ENCODE data around the gene ZBTB40. TPM values are rescaled to one million over a fixed set of nuclear protein-coding genes. Genes with fewer than 3 reads are reported as not detected.

ZBTB40 gene
- total RNA-seq, 4 donors from 2014 or later: 5.9 to 14.3 (median 8.8) TPM

- H3K36me3 ChIP-seq: no peaks in the 10 kb centered on the region
- DNase-seq: no peak
- no peak overlapping the region for H3K4me3 ChIP-seq
- intact Hi-C loops (cut with DNase I): loop anchor here (10.0 kb wide), 1 partner anchor 299 kb away; no protein-coding TSS in a partner anchor
- no peaks in the 10 kb centered on the region for H3K9me3 ChIP-seq
- H3K27ac ChIP-seq: no peak overlapping the region
- TF ChIP-seq CTCF (IDR thresholded peaks at IDR 0.05) (no peak), POLR2A (IDR thresholded peaks at IDR 0.05) (no peak)
- peaks cover 0 to 14% (median 0%) of the 10 kb centered on the region in 3 donors for H3K4me1 ChIP-seq
- 0 to 27% methylated on average over 1 of the region's 1 CpG for WGBS, 2 donors
- H3K27me3 ChIP-seq: peaks cover 0 to 25% (median 0%) of the 10 kb centered on the region in 4 donors
Measured at GRCh38 chr1:22413799-22414198, 37.9 kb upstream of the ZBTB40 start.

GRCh38 chr1:22414244-22414751 lies 37.4 kb upstream of the ZBTB40 start:
- no peak for DNase-seq
- no peaks in the 10 kb centered on the region for H3K36me3 ChIP-seq
- intact Hi-C loops (cut with DNase I): loop anchor here (10.0 kb wide), 1 partner anchor 299 kb away; no protein-coding TSS in a partner anchor
- TF ChIP-seq POLR2A (IDR thresholded peaks at IDR 0.05) (no peak), CTCF (IDR thresholded peaks at IDR 0.05) (no peak)
- peaks cover 0 to 30% (median 0%) of the 10 kb centered on the region in 4 donors for H3K27me3 ChIP-seq
- H3K9me3 ChIP-seq: no peaks in the 10 kb centered on the region
- H3K27ac ChIP-seq: no peak overlapping the region
- 53 to 96% methylated on average over 5 to 6 of the region's 11 CpGs for WGBS, 2 donors
- H3K4me1 ChIP-seq: peaks cover 0 to 14% (median 0%) of the 10 kb centered on the region in 3 donors
- no peak overlapping the region for H3K4me3 ChIP-seq

GRCh38 chr1:22415489-22415888 lies 36.2 kb upstream of the ZBTB40 start:
- Histone ChIP-seq H3K4me3 (no peak overlapping the region), H3K9me3 (no peaks in the 10 kb centered on the region), H3K27ac (no peak overlapping the region), H3K36me3 (no peaks in the 10 kb centered on the region), H3K27me3 (peaks cover 0 to 42% (median 0%) of the 10 kb centered on the region in 4 donors), H3K4me1 (peaks cover 0 to 14% (median 0%) of the 10 kb centered on the region in 3 donors)
- no peak for DNase-seq
- TF ChIP-seq POLR2A (IDR thresholded peaks at IDR 0.05) (no peak), CTCF (IDR thresholded peaks at IDR 0.05) (no peak)
- 75 to 90% methylated on average over 7 of the region's 7 CpGs for WGBS, 2 donors
- intact Hi-C loops (cut with DNase I): loop anchor here (10.0 kb wide), 1 partner anchor 301 kb away; no protein-coding TSS in a partner anchor

- no peak for DNase-seq
- intact Hi-C loops (cut with DNase I): loop anchor here (10.0 kb wide), 1 partner anchor 302 kb away; no protein-coding TSS in a partner anchor
- TF ChIP-seq POLR2A (IDR thresholded peaks at IDR 0.05): no peak
- peak; percentile 46 to 95 (median 86) for TF ChIP-seq CTCF (IDR thresholded peaks at IDR 0.05)
- Histone ChIP-seq H3K4me3 (no peak overlapping the region), H3K27me3 (peaks cover 0 to 55% (median 0%) of the 10 kb centered on the region in 4 donors), H3K36me3 (no peaks in the 10 kb centered on the region), H3K27ac (no peak overlapping the region), H3K4me1 (peaks cover 0 to 14% (median 0%) of the 10 kb centered on the region in 3 donors), H3K9me3 (no peaks in the 10 kb centered on the region)
- WGBS, 2 donors: 6 to 15% methylated on average over 5 to 12 of the region's 13 CpGs
Measured at GRCh38 chr1:22416555-22417454, 34.8 kb upstream of the ZBTB40 start.

GRCh38 chr1:22417466-22417865 lies 34.2 kb upstream of the ZBTB40 start:
- Histone ChIP-seq H3K4me1 (peaks cover 0 to 14% (median 0%) of the 10 kb centered on the region in 3 donors), H3K36me3 (no peaks in the 10 kb centered on the region), H3K27me3 (peaks cover 0 to 55% (median 0%) of the 10 kb centered on the region in 4 donors), H3K27ac (no peak overlapping the region), H3K4me3 (no peak overlapping the region), H3K9me3 (no peaks in the 10 kb centered on the region)
- TF ChIP-seq CTCF (IDR thresholded peaks at IDR 0.05): no peak
- no peak for TF ChIP-seq POLR2A (IDR thresholded peaks at IDR 0.05)
- intact Hi-C loops (cut with DNase I): loop anchor here (10.0 kb wide), 1 partner anchor 303 kb away; no protein-coding TSS in a partner anchor
- DNase-seq: no peak
- 65 to 73% methylated on average over 7 to 12 of the region's 12 CpGs for WGBS, 2 donors

Data from esophagus squamous epithelium (tissue), 5 donors.